Caco-2 (cell line): ENCODE measurements around the gene LCN2. TPM values are rescaled to one million over a fixed set of nuclear protein-coding genes. Genes with fewer than 3 reads are reported as not detected.

Experiments used
- BruUV-seq: library from RNA; stranded (reverse); fragments of 400-500 nt; replicated peaks from 2 replicates; lab custom pipeline; 2021; lab: Mats Ljungman, UMichigan
- CTCF ChIA-PET: fragments of 300-600 bp; sonication (Branson Sonifier 250); formaldehyde crosslinking; loops from one replicate; lab custom pipeline; 2022; ENCODE audit warnings: antibody characterized with exemption; lab: Charles Lee
- POLR2A ChIA-PET: fragments of 300-600 bp; sonication (Branson Sonifier 250); formaldehyde crosslinking; loops from one replicate; lab custom pipeline; 2022; ENCODE audit warnings: antibody characterized with exemption; lab: Charles Lee
- DNase-seq, 2 experiments: peaks; one replicate each; pipeline versions ENCODE4 v3.0.0 to v3.0.0-alpha.2; 2020 to 2022
- H3K27me3 ChIP-seq: replicated peaks from 2 replicates; pipeline ENCODE4 v1.6.0; 2011; ENCODE audit warnings: low read length; ENCODE audit not compliant: control insufficient read depth, insufficient read depth
- H3K36me3 ChIP-seq: 2 replicates; pipeline ENCODE4 v1.5.1; 2011; ENCODE audit warnings: low read length; ENCODE audit not compliant: control insufficient read depth, insufficient read depth
- H3K4me1 ChIP-seq: fragments of 250-450 bp; sonication (Bioruptor Pico); 2 replicates; pipeline ENCODE4 v1.5.1; 2020; ENCODE audit warnings: mild to moderate bottlenecking
- H3K4me3 ChIP-seq: 2 replicates; pipeline ENCODE4 v1.5.1; 2011; ENCODE audit warnings: low read depth, mild to moderate bottlenecking, control low read depth, low read length
- H3K9me3 ChIP-seq: fragments of 250-450 bp; sonication (Bioruptor Pico); 2 replicates; pipeline ENCODE4 v1.5.1; 2020; ENCODE audit warnings: mild to moderate bottlenecking, moderate library complexity
- H3K27ac Mint-ChIP-seq: one replicate; pipeline ENCODE4 v1.8.0; 2022; ENCODE audit warnings: mixed read lengths; ENCODE audit not compliant: unreplicated experiment
- H3K27me3 Mint-ChIP-seq: one replicate; pipeline ENCODE4 v1.8.0; 2022; ENCODE audit warnings: mixed read lengths; ENCODE audit not compliant: insufficient read depth, unreplicated experiment
- H3K36me3 Mint-ChIP-seq: one replicate; pipeline ENCODE4 v1.8.0; 2022; ENCODE audit warnings: mild to moderate bottlenecking, mixed read lengths; ENCODE audit not compliant: insufficient read depth, unreplicated experiment
- H3K4me1 Mint-ChIP-seq: one replicate; pipeline ENCODE4 v1.8.0; 2022; ENCODE audit warnings: low read depth, mixed read lengths; ENCODE audit not compliant: unreplicated experiment
- H3K4me3 Mint-ChIP-seq: one replicate; pipeline ENCODE4 v1.8.0; 2022; ENCODE audit warnings: mild to moderate bottlenecking, moderate library complexity, mixed read lengths; ENCODE audit not compliant: unreplicated experiment
- H3K9me3 Mint-ChIP-seq: one replicate; pipeline ENCODE4 v1.8.0; 2022; ENCODE audit warnings: mixed read lengths; ENCODE audit not compliant: unreplicated experiment
- intact Hi-C: fragments of 100-400 bp; cut with micrococcal nuclease; formaldehyde crosslinking; loops from one replicate; pipeline ENCODE4 v1.10.0; 2022; ENCODE audit not compliant: unreplicated experiment
- total RNA-seq: library from RNA; stranded (reverse); gene quantifications from 2 replicates; pipeline ENCODE4 v1.2.3, GENCODE V29; 2022
- TF ChIP-seq, protein P1 (sequence below), 2 experiments: fragments of 200-600 bp in 1 of 2; IDR thresholded peaks; 1 replicate in 1 of 2; 2 replicates in 1 of 2; pipeline versions ENCODE4 v1.5.1 to v1.8.0; 2011 to 2022; ENCODE audit warnings: antibody characterized with exemption in 1 of 2, control low read depth in 1 of 2, inconsistent platforms in 1 of 2, low read depth in 1 of 2, low read length in 1 of 2, mild to moderate bottlenecking in 1 of 2, moderate library complexity in 1 of 2; ENCODE audit not compliant: insufficient read depth in 1 of 2, severe bottlenecking in 1 of 2, unreplicated experiment in 1 of 2

Gene LCN2
- total RNA-seq, 1 experiment from 2014 or later, result not detected

DNA sequence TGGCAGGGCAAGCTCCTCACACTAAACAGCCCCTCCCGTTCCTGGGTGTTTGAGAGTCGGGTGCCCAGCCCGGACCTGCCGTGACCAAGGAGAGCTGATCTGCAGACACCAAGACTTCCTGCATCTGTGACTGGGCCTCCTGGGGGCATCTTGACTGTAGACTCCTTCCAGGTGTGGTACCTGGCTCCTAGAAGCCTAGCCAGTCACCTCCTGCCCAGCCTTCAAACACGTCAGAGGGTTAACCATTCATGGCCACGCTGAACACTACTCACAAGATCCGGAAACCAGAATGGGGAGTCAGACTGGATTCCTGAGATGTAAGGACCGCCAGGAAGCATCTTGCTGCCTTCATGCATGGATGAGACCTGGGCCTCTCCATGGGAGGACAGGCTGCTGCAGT is 3.7 kb upstream of the LCN2 start:
- DNase-seq, result peak; percentile 66 to 71
- Histone ChIP-seq H3K4me3 (no peak overlapping the region), H3K36me3 (no peaks in the 10 kb centered on the region), H3K27me3 (no peaks in the 10 kb centered on the region), H3K9me3 (no peaks in the 10 kb centered on the region), H3K4me1 (peaks cover 15% of the 10 kb centered on the region; the same call in 1 of the 2 replicates)
- intact Hi-C loops, result no loop called here
- no peak overlapping the region for H3K4me3 Mint-ChIP-seq
- H3K36me3 Mint-ChIP-seq, result no peaks in the 10 kb centered on the region
- no peaks in the 10 kb centered on the region for H3K9me3 Mint-ChIP-seq
- H3K4me1 Mint-ChIP-seq, result no peaks in the 10 kb centered on the region
- no TSS peak for BruUV-seq
- H3K27me3 Mint-ChIP-seq, result no peaks in the 10 kb centered on the region
- peak overlapping the region; percentile 55 for H3K27ac Mint-ChIP-seq
- TF ChIP-seq, protein P1, sequence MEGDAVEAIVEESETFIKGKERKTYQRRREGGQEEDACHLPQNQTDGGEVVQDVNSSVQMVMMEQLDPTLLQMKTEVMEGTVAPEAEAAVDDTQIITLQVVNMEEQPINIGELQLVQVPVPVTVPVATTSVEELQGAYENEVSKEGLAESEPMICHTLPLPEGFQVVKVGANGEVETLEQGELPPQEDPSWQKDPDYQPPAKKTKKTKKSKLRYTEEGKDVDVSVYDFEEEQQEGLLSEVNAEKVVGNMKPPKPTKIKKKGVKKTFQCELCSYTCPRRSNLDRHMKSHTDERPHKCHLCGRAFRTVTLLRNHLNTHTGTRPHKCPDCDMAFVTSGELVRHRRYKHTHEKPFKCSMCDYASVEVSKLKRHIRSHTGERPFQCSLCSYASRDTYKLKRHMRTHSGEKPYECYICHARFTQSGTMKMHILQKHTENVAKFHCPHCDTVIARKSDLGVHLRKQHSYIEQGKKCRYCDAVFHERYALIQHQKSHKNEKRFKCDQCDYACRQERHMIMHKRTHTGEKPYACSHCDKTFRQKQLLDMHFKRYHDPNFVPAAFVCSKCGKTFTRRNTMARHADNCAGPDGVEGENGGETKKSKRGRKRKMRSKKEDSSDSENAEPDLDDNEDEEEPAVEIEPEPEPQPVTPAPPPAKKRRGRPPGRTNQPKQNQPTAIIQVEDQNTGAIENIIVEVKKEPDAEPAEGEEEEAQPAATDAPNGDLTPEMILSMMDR (IDR thresholded peaks at IDR 0.05; ENCODE audit: insufficient read depth in 1 of 2, low read depth in 1 of 2, low read length in 1 of 2, severe bottlenecking in 1 of 2, unreplicated experiment in 1 of 2), result no peak
- ChIA-PET CTCF (interaction anchor here (1.0 kb wide), 1 partner anchor 14 kb away, joined by 3 read pairs; the partner anchor contains the start of gene BBLN), POLR2A (no interaction called here)

DNA sequence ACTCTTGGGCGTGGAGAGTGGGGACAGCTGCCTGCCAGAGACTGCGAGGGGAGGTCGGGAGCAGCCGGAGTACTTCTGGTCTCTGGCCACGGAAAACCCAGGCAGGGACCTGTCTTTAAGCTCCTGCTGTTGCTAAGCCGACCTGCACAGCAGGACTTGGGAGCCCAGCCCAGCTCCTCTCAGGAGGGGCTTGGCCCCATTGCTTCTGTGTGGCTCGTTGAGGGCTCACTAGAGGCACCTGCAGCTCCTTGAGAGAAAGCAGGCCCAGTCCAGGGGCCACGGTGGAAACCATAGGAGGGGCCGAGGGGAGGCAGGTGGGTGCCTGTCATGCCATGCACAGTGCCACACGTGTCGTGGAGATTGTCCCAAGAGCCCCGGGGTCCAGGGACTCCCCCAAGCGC is 3.3 kb upstream of the LCN2 start:
- Histone ChIP-seq H3K4me1 (peaks cover 15% of the 10 kb centered on the region; the same call in 1 of the 2 replicates), H3K4me3 (no peak overlapping the region), H3K27me3 (no peaks in the 10 kb centered on the region), H3K9me3 (no peaks in the 10 kb centered on the region), H3K36me3 (no peaks in the 10 kb centered on the region)
- Mint-ChIP-seq H3K9me3 (no peaks in the 10 kb centered on the region), H3K27me3 (no peaks in the 10 kb centered on the region), H3K4me3 (no peak overlapping the region), H3K27ac (peak overlapping the region; percentile 55), H3K36me3 (no peaks in the 10 kb centered on the region), H3K4me1 (no peaks in the 10 kb centered on the region)
- TF ChIP-seq, protein P1 (IDR thresholded peaks at IDR 0.05; ENCODE audit: insufficient read depth in 1 of 2, low read depth in 1 of 2, low read length in 1 of 2, severe bottlenecking in 1 of 2, unreplicated experiment in 1 of 2), result no peak
- DNase-seq, result no peak
- ChIA-PET CTCF (interaction anchor here (1.0 kb wide), 1 partner anchor 14 kb away, joined by 3 read pairs; the partner anchor contains the start of gene BBLN), POLR2A (no interaction called here)
- intact Hi-C loops, result no loop called here
- no TSS peak for BruUV-seq

DNA sequence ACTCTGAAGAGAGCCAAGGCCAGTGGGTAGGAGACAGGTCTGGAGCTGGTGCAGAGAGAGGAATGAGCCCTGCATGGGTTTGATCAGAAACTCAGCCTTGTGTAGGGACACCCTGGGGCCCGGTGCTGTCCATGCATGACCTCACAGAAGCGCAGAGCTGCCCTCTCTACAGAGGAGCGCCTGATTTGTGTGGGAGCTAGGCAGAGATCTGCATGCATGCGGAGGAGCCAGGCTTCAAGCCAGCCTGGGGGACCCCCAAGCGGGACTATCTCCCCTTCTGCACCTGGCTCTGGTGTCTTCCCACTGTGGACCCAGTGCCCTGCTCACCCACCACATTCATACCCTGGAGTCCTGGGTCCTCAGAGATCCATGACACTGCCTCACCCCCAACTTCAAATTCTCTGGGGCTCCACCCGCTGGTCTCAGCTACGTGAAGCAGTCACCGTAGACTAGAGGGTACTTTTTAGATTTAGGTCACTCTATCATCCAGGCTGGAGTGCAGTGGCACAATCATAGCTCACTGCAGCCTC is 2.6 kb upstream of the LCN2 start:
- BruUV-seq, result no TSS peak
- Mint-ChIP-seq H3K27me3 (no peaks in the 10 kb centered on the region), H3K36me3 (no peaks in the 10 kb centered on the region), H3K4me3 (no peak overlapping the region), H3K4me1 (no peaks in the 10 kb centered on the region), H3K27ac (no peak overlapping the region), H3K9me3 (no peaks in the 10 kb centered on the region)
- POLR2A ChIA-PET, result no interaction called here
- Histone ChIP-seq H3K27me3 (no peaks in the 10 kb centered on the region), H3K4me1 (peaks cover 15% of the 10 kb centered on the region; the same call in 1 of the 2 replicates), H3K4me3 (no peak overlapping the region), H3K9me3 (no peaks in the 10 kb centered on the region), H3K36me3 (no peaks in the 10 kb centered on the region)
- TF ChIP-seq, protein P1 (IDR thresholded peaks at IDR 0.05; ENCODE audit: insufficient read depth in 1 of 2, low read depth in 1 of 2, low read length in 1 of 2, severe bottlenecking in 1 of 2, unreplicated experiment in 1 of 2), result no peak
- CTCF ChIA-PET, result no interaction called here
- DNase-seq, result peak in 1 of 2 experiments; percentile 25
- intact Hi-C loops, result no loop called here
